Skin of body (tissue), 2 donors: Measurements from ENCODE around the gene PRELID3B. TPM values are rescaled to one million over a fixed set of nuclear protein-coding genes. Genes with fewer than 3 reads are reported as not detected.
A peak's percentile ranks its signal among the peaks of the same experiment; 100 is the strongest.

Experiments used
- DNase-seq: peaks from one replicate; lab custom pipeline; 2025; lab: John Stamatoyannopoulos, UW
- total RNA-seq: library from RNA; depleted of rRNA; stranded (reverse); fragments of >200 nt; gene quantifications from one replicate; pipeline ENCODE4 v1.2.3, GENCODE V29; 2014

PRELID3B gene
- total RNA-seq = 50.0 TPM

- no peak for DNase-seq
Observed at GRCh38 chr20:59042151-59042795, at the start of gene PRELID3B. TSS of gene PRELID3B (minus strand) at chr20:59042786. CDS start at chr20:59042730, 56 bp downstream.

DNA sequence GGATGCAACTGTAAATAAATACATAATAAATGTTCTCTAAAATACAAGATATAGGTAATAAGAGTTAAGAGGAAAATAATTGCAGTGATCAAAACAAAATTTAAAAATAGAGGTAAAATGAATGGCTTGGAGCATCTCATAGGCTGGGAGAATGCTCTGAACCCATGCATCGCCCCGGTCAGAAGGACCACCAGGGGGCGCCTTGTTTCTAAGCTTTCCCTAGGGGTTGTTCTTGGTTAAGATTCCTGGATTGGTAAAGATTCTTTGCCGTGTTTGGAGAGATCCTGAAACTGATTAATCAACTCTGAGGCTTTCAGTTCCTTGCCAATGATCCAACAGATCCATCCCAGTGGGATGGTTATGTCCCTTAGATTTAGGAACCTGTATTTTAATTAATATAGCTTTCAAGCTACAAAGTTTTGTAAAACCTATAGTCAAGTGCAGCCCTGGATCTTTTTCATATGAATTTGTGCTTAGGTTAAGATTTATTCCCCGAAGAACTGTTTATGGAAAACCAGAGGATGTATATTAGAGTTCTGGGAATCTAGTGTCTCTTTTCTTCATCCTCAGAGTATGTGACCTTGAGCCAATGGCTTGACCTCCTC lies 45.3 kb upstream of the PRELID3B start:
- DNase-seq = peak; percentile 20

GRCh38 chr20:59086923-59087322 lies 44.3 kb upstream of the PRELID3B start:
- DNase-seq = no peak

GRCh38 chr20:59084041-59084850 lies 41.7 kb upstream of the PRELID3B start:
- no peak for DNase-seq

GRCh38 chr20:59082981-59083380 lies 40.4 kb upstream of the PRELID3B start:
- DNase-seq = no peak

DNA sequence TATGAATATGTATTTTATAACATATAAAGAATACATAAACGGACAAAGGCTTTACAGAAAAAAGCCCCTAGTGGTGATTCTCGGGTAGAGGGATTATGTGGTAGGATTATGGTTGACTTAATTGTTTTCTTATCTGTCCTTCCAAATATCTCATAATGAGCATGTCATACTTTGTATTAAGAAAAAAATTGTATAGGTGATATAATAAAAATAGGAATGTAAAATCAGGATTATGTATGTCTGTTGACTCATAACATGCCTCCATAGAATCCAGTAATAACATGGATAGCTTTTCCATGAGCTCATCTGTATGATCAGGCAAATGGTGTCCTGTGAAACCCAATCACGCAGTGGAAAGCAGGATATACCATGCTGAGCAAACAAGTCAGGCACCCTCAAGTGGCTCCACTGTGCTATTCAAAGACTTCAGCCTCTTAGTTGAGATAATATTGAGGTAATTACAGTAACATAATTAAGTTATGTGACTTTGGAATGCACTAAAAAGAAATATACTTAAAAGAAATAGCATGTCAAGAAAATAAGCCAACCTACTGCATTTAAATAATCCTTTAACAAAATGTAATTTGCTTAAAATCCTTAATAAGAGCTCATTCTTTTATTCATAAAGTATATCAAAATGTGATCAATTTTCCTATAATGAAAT lies 39.6 kb upstream of the PRELID3B start:
- no peak for DNase-seq

- no peak for DNase-seq
Observed at GRCh38 chr20:59081036-59081435, 38.5 kb upstream of the PRELID3B start.

DNA sequence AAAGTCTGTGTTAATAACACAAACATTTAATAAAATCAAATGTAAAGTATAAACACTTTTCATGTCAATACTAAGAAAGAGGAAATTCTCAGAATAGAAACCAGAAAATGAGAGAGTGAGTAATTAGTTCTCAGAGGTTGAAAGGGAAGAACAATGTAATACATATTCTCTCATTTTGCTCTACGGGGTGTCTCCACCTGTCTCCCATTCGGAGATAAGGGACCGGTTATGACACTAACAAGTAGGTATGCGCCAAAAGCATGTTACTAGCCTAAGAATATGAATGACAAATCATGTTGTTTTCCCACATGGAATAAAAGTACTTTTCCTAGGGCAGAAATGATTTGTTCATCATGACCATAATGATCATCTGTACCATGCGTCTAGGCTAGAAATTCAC lies 35.6 kb upstream of the PRELID3B start:
- DNase-seq = no peak

GRCh38 chr20:59077705-59078104 lies 35.1 kb upstream of the PRELID3B start:
- no peak for DNase-seq

GRCh38 chr20:59075934-59076508 lies 33.4 kb upstream of the PRELID3B start:
- no peak for DNase-seq

DNA sequence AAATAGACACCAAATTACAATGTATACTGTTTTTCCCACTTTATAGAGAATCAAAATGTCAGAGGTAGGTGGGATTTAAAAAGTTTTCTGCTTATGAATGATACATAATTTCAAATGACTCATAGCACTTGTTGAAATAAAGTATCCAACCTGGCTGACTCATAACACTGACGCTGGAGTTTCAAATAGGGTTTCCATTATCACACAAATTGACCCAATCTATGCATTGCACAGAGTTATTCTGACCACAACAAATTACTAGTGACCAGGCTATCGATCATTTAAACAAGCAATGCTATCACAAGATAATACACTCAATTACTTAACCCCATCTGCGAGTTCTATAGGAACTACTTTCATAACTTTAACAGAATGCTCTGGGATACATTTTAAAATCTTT lies 31.9 kb upstream of the PRELID3B start:
- no peak for DNase-seq

DNA sequence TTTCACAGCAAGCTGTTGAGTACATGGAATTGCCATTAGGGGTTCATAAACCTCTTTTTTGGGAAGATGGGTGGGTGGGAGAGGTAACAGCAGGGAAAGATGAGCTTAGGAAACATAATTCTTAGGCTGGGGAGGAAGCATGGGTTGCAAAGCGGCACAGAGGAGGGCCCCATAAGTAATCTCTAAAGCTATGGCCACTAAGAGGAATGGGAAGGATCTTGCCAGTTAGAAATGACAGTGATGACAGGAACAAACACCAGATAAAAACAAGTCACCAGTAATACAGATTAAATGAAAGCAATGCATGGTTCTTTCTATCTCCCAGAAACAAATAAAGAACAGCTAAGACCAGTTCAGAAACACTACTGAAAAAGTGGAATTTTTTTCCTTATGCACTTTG lies 31.0 kb upstream of the PRELID3B start:
- DNase-seq = no peak

DNA sequence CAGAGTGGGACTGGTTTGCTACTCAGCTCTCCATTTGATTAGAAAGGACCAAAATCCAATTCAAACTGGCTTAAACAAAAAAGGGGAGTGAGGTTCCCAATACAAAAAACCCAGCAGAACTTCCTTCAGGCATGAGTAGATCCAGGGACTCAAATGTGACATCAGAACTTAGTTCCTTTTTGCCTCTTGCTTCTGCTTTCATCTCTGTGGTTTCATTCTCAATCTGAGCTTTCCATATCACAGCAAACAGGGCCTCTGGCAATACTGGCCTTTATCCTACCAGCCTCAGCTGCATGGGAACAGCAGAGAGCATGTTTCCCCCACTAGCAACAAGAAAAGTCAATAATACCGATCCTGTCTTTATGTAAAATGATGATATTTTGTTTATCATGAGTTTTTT lies 28.6 kb upstream of the PRELID3B start:
- no peak for DNase-seq

GRCh38 chr20:59069026-59069425 lies 26.4 kb upstream of the PRELID3B start:
- DNase-seq = no peak

DNA sequence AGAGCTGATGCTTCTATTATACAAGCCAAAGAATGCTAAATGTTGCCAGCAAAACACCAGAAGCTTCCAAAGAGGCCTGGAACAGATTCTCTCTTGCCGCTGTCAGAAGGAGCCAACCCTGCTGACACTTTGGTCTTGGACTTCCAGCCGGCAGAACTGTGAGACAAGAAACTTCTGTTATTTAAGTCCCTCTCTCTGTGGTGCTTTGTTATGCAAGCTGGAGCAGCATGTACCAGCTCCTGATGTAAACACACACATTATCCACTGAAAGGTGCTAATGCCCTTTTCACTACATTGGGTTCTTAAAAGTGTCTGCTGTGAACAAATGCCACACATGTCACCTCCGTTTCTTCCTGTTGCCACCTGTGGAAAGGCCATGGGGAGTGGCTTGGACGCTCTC lies 25.9 kb upstream of the PRELID3B start:
- no peak for DNase-seq

DNA sequence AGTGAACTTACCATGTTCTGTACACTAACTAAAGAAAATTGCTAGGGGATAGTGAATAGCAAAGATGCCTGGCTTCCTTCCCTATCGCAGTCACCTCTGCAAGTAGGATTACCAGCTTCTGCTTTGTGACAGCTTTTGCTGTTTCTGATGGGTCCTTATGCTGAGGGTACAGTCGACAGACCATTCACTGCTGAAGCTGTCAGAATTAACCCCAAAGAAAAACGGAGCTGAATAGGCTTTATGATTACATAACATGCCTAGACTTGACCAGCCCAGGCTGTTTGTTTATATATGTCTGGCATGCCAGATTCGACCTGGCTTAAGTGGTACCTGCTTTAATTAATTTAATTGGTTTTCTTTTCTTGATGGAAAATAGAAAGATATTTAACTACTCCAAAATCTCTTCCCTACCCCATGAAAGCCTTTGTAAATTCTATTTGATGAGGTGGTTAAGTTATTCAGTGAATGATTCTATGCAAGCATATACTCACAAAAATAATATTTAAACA lies 21.7 kb upstream of the PRELID3B start:
- no peak for DNase-seq

- DNase-seq = no peak
Observed at GRCh38 chr20:59063358-59064213, 21.0 kb upstream of the PRELID3B start.

DNA sequence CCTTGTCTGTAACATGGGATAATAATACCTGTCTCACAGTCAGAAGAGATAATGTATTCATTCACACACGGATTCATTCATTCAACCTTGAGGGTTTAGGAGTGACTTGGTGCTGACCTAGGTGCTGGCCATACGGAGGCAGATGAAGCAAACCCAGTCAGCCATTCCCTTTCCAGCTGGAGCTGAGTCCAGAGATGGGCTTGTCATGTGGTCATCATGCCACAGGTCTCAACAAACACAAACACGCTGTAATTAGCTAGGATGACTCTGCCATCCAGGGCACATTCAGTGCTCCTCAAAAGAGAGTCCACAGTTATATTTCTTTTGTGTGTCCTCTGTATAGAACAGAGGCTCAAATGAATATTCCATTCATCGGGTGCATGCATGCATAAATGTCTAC lies 19.5 kb upstream of the PRELID3B start:
- DNase-seq = no peak

GRCh38 chr20:59055302-59055701 lies 12.7 kb upstream of the PRELID3B start:
- no peak for DNase-seq

- DNase-seq = no peak
Observed at GRCh38 chr20:59051666-59052185, 9.1 kb upstream of the PRELID3B start.
